SH-SY5Y (cell line): ENCODE data around the gene GTF2A1L.

Experiments used
- GATA2 ChIP-seq: IDR thresholded peaks from 2 replicates; pipeline ENCODE4 v1.6.1; 2011; ENCODE audit warnings: mild to moderate bottlenecking, low read depth, low read length
- GATA3 ChIP-seq: IDR thresholded peaks from 2 replicates; pipeline ENCODE4 v1.6.1; 2011; ENCODE audit warnings: low read depth, mild to moderate bottlenecking, low read length, moderate library complexity

GRCh38 chr2:48597492-48597891 is 20.2 kb upstream of the GTF2A1L start:
- TF ChIP-seq GATA2, result no peak
- TF ChIP-seq GATA3, result no peak
